Measurements from ENCODE around the gene ING3. TPM values are rescaled to one million over a fixed set of nuclear protein-coding genes. Genes with fewer than 3 reads are reported as not detected.

Gene ING3
- total and polyA plus RNA-seq, 9 of the 15 experiments (the other 6 are each of a cell fraction or from before 2014, with no cell fraction given), result 22.8 to 233 (median 50.4) TPM

DNA sequence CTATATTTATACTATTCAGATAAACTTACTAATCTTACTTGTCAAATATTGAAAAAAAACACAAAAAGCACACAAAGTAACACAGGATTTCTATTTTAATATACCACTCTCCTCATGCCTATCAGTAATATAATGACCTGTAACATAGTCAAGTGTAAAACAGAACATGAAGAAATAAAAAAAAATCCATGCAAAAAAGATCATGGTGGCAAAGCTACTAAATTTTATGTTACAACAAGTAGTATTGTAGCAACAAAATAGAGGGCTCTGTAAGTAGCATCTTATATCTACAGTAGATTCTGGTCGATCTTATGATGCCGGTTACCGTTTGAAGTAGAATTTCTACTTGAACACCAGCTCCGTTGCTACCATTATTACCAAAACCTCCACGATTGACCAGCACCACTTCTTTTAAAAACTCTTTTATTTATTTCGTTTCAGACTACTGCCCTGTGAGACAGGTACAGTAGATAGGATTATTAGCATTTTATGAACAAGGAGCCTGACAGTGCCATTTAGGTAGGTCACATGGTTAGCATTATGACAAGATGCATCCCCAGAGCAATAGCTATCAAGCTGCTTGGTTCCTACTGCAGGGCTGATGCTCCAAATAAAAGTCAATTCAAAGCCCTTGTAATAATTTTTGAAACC lies 40.0 kb downstream of the ING3 start:
- FAIRE-seq (no peak), ATAC-seq (peak; percentile 34), DNase-seq (ENCODE audit: extremely low read depth in 1 of 4, low spot score in 3 of 4) (peak in 2 of 4 experiments; percentile 50 to 78)
- in situ Hi-C loops (cut with MboI) (no loop called here), intact Hi-C loops (cut with micrococcal nuclease) (loop anchor here (1.0 to 5.0 kb wide), 4 partner anchors 49 to 1083 kb away; no protein-coding TSS in a partner anchor)
- no TSS peak for BruUV-seq (replicated peaks)
- Histone ChIP-seq H3K4me1 (replicated peaks in 1 of 2; ENCODE audit: control insufficient read depth in 2 of 2, insufficient read depth in 2 of 2, low read length in 2 of 2) (peaks cover 9 to 20% of the 10 kb centered on the region in 2 experiments), H3K4me2 (ENCODE audit: insufficient read depth, low read length) (peak overlapping the region; percentile 92), H4K20me1 (replicated peaks; ENCODE audit: control insufficient read depth, insufficient read depth, low read length) (no peaks in the 10 kb centered on the region), H3K27me3 (ENCODE audit: control insufficient read depth in 2 of 2, insufficient read depth in 2 of 2, low read length in 2 of 2) (no peaks in the 10 kb centered on the region), H2AFZ (ENCODE audit: low read depth, low read length) (no peak overlapping the region), H3K27ac (ENCODE audit: extremely low read depth, low read depth, low read length) (peak overlapping the region; percentile 78), H3K79me2 (ENCODE audit: control insufficient read depth, insufficient read depth, low read length) (peaks cover 80% of the 10 kb centered on the region), H3K9me1 (ENCODE audit: control insufficient read depth, insufficient read depth, low read length) (no peaks in the 10 kb centered on the region), H3K9me3 (replicated peaks; ENCODE audit: control insufficient read depth, insufficient read depth, low read depth, low read length) (no peaks in the 10 kb centered on the region), H3K9ac (ENCODE audit: insufficient read depth in 1 of 2, low read depth in 2 of 2, low read length in 2 of 2) (peak overlapping the region; percentile 55 to 87), H3K36me3 (ENCODE audit: control insufficient read depth, insufficient read depth, low read length) (peaks cover 49% of the 10 kb centered on the region), H3K4me3 (peak overlapping the region; percentile 63)
- CTCF ChIA-PET (ENCODE audit: low intra/inter-chr PET ratio), result interaction anchor here (8.5 kb wide), 1 partner anchor 88 kb away, joined by 129 read pairs; no protein-coding TSS in a partner anchor
- POLR2A ChIA-PET, result interaction anchor here (0.8 to 5.0 kb wide), 13 partner anchors 9 to 346 kb away, joined by 3 to 56 read pairs (median 6); no protein-coding TSS in a partner anchor
- WGBS (ENCODE audit: insufficient coverage, low coverage, missing lambda C conversion rate), result 1% methylated on average over 6 of the region's 6 CpGs
- TF ChIP-seq NR2C2 (CRISPR knock-in tag; IDR thresholded peaks at IDR 0.05) (no peak), NR2C2 (tag; IDR thresholded peaks at IDR 0.05) (0 out of 2 replicates have a peak, but pooled peaks have one; percentile 32), SOX6 (IDR thresholded peaks at IDR 0.05) (no peak), CTBP1 (IDR thresholded peaks at IDR 0.05; ENCODE audit: borderline replicate concordance) (peak; percentile 29; the same call in 1 of the 2 replicates), DDX20 (tag; IDR thresholded peaks at IDR 0.05; ENCODE audit: low read depth) (no peak), SETDB1 (IDR thresholded peaks at IDR 0.05; ENCODE audit: low read length) (no peak), POLR2A (conservative IDR thresholded peaks at IDR 0.05) (0 out of 2 replicates have a peak, but pooled peaks have one; percentile 15), NFYB (IDR thresholded peaks at IDR 0.05; ENCODE audit: extremely low read depth, insufficient read length) (no peak), CBX2 (IDR thresholded peaks at IDR 0.05; ENCODE audit: insufficient read depth, low read length, poor library complexity, severe bottlenecking) (no peak), SMAD3 (CRISPR knock-in tag; conservative IDR thresholded peaks at IDR 0.05) (0 out of 2 replicates have a peak, but pooled peaks have one; percentile 55), STAT5A (IDR thresholded peaks at IDR 0.05; ENCODE audit: borderline replicate concordance, low read length) (no peak), SRF (CRISPR knock-in tag; IDR thresholded peaks at IDR 0.05) (no peak), TGIF2 (CRISPR knock-in tag; IDR thresholded peaks at IDR 0.05) (no peak)
- TF ChIP-seq, protein P1, sequence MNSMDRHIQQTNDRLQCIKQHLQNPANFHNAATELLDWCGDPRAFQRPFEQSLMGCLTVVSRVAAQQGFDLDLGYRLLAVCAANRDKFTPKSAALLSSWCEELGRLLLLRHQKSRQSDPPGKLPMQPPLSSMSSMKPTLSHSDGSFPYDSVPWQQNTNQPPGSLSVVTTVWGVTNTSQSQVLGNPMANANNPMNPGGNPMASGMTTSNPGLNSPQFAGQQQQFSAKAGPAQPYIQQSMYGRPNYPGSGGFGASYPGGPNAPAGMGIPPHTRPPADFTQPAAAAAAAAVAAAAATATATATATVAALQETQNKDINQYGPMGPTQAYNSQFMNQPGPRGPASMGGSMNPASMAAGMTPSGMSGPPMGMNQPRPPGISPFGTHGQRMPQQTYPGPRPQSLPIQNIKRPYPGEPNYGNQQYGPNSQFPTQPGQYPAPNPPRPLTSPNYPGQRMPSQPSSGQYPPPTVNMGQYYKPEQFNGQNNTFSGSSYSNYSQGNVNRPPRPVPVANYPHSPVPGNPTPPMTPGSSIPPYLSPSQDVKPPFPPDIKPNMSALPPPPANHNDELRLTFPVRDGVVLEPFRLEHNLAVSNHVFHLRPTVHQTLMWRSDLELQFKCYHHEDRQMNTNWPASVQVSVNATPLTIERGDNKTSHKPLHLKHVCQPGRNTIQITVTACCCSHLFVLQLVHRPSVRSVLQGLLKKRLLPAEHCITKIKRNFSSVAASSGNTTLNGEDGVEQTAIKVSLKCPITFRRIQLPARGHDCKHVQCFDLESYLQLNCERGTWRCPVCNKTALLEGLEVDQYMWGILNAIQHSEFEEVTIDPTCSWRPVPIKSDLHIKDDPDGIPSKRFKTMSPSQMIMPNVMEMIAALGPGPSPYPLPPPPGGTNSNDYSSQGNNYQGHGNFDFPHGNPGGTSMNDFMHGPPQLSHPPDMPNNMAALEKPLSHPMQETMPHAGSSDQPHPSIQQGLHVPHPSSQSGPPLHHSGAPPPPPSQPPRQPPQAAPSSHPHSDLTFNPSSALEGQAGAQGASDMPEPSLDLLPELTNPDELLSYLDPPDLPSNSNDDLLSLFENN (IDR thresholded peaks at IDR 0.05; ENCODE audit: low read depth in 2 of 2, low read length in 2 of 2), result no peak
- TF ChIP-seq, protein P2, sequence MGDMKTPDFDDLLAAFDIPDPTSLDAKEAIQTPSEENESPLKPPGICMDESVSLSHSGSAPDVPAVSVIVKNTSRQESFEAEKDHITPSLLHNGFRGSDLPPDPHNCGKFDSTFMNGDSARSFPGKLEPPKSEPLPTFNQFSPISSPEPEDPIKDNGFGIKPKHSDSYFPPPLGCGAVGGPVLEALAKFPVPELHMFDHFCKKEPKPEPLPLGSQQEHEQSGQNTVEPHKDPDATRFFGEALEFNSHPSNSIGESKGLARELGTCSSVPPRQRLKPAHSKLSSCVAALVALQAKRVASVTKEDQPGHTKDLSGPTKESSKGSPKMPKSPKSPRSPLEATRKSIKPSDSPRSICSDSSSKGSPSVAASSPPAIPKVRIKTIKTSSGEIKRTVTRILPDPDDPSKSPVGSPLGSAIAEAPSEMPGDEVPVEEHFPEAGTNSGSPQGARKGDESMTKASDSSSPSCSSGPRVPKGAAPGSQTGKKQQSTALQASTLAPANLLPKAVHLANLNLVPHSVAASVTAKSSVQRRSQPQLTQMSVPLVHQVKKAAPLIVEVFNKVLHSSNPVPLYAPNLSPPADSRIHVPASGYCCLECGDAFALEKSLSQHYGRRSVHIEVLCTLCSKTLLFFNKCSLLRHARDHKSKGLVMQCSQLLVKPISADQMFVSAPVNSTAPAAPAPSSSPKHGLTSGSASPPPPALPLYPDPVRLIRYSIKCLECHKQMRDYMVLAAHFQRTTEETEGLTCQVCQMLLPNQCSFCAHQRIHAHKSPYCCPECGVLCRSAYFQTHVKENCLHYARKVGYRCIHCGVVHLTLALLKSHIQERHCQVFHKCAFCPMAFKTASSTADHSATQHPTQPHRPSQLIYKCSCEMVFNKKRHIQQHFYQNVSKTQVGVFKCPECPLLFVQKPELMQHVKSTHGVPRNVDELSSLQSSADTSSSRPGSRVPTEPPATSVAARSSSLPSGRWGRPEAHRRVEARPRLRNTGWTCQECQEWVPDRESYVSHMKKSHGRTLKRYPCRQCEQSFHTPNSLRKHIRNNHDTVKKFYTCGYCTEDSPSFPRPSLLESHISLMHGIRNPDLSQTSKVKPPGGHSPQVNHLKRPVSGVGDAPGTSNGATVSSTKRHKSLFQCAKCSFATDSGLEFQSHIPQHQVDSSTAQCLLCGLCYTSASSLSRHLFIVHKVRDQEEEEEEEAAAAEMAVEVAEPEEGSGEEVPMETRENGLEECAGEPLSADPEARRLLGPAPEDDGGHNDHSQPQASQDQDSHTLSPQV (IDR thresholded peaks at IDR 0.05), result peak; percentile 62; the same call in 1 of the 2 replicates
